ENCODE data around the gene MRPL17.

MRPL17 gene

GRCh38 chr11:6654281-6655019 is 28.7 kb downstream of the MRPL17 start:
- no peak for DNase-seq (ENCODE audit: low read depth)

DNA sequence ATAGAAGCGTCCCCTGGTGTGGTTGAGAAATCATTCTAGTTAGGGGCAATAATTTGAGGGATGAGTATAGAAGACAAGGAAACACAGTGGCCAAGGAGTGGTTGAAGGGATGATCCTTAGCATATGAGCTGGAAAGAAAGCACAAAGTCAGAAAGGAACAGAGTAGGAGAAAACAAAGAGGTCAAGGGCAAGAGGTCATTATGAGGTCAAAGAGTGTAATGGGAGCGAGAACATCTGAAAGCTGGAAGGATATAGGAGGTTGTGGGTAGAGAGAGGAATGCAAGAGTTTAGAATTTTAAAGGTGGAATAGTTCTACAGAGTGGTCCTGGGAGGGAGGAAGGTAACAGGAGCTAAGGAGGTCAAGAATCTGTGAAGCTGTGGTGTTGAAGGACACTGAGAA is 29.5 kb downstream of the MRPL17 start:
- DNase-seq (ENCODE audit: low read depth), result no peak

DNA sequence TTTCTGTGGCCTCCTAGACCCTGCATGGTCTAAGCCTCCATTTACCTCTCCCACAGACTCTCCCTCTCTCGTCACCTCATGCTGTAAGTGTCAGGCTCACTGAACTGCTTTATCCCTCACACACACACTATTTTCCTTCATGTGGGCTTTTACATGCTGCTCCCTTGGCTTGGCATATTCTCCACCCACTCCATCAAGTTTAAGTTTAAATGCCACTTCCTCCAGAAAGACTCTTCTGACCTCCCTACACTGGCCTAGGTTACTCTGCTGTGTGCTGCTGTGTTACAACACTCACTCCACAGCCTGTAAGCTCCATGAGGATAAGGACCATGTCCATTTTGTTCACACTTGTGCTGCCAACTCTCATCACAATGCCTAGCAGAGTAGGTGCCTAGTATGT is 30.0 kb downstream of the MRPL17 start:
- DNase-seq (ENCODE audit: low read depth), result no peak

GRCh38 chr11:6652182-6652581 is 31.0 kb downstream of the MRPL17 start:
- DNase-seq (ENCODE audit: low read depth), result no peak

DNA sequence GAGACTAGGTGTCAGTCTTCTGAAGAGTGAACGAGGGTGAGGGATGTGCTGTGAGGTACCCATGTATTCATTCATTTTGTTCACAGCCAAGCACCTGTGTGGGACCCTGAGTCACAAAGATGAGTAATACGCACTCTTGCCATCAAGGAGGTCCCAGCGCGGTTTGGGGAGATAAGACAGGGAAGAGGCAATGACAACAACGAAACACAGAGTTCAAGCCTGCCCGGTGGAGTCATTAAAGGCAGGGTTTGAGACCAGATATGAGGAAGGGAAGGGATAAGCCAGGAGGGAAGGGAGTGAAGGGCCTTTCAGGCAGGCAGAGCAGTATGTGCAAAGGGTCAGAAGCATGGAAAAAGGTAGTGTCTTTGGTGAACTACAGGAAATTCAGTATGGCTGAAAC is 32.2 kb downstream of the MRPL17 start:
- DNase-seq (ENCODE audit: low read depth), result no peak

- DNase-seq (ENCODE audit: low read depth), result no peak
These were observed 33.0 kb downstream of the MRPL17 start for GRCh38 chr11:6650104-6650503.

- no peak for DNase-seq (ENCODE audit: low read depth)
These were observed 34.6 kb downstream of the MRPL17 start for GRCh38 chr11:6648501-6648900.

DNA sequence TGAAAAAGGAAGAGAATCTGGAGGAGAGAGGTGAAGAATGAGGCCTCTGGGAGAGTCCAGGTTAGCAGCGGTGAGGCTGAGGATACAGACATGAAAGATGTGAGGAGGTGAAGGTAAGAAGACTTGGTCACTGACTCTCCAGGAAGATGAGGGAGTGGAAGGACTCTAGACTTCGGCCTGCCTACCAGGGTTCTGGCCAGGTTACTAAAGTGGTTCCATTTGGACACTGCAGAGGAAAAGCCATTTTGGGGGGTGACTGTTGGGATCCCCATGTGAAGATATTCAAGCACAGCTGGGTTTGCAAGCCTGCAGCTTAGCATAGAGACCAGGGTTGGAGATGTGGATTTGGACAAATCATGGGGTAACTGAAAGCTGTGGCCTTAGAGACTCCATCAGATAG is 35.3 kb downstream of the MRPL17 start:
- no peak for DNase-seq (ENCODE audit: low read depth)

DNA sequence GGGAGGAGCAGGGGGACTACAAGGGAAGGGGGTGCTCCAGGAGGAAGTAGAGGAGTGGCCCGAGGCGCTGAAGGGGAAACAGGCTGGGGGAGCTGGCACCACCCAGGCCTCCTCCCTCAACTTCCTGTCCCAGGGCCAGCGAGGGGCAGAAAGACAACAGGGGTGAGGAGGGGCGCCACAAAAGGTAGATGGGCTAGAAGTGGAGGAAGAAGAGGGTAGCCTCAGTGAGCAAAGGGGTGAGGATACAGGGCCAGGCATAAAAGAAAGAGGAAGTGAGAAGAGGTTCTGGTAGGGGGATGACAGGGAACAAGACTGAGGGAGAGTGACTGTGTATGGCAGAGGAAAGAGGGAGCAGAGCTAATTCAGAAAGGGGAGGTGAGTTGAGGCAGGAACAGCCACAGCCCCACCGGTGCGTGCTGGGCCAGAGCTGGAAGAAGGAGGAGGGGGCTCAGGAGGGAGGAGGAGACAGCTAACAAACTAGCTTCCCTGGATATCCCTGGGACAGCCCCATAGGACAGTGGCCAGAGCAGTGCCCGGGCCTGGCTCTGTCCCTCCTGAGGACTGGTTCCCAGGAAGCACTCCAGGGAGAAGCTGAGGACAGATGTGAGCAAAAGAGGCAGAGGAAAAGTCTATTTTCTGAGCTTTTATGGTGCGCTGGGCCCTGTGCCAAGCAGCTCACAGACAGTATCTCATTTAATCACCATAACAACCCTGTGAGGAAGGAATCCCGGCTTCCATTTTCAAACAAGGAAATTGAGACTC is 36.0 kb downstream of the MRPL17 start:
- DNase-seq (ENCODE audit: low read depth), result no peak

GRCh38 chr11:6646576-6646917 is 36.6 kb downstream of the MRPL17 start:
- DNase-seq (ENCODE audit: low read depth), result no peak

DNA sequence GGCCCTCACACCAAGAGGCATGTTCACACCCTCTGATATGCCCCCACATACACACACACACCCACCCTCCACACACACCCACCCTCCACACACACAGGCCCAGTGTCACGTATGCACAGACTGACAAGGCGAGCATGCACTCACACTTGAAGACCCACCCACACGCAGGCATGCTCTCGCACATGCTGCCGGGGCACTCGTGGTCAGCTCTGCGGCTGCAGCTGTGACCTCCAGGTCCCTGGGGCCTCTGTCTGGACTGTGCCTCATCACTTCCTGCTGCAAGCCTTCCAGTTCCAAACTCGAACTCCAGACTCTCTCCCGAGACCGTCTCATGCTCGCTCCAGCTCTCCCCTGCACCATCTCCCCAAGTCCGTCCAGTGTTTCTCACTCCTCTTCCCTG is 37.1 kb downstream of the MRPL17 start:
- DNase-seq (ENCODE audit: low read depth), result no peak

- no peak for DNase-seq (ENCODE audit: low read depth)
These were observed 40.2 kb downstream of the MRPL17 start for GRCh38 chr11:6642957-6643356.

- DNase-seq (ENCODE audit: low read depth), result no peak
These were observed 42.0 kb downstream of the MRPL17 start for GRCh38 chr11:6640985-6641701.

DNA sequence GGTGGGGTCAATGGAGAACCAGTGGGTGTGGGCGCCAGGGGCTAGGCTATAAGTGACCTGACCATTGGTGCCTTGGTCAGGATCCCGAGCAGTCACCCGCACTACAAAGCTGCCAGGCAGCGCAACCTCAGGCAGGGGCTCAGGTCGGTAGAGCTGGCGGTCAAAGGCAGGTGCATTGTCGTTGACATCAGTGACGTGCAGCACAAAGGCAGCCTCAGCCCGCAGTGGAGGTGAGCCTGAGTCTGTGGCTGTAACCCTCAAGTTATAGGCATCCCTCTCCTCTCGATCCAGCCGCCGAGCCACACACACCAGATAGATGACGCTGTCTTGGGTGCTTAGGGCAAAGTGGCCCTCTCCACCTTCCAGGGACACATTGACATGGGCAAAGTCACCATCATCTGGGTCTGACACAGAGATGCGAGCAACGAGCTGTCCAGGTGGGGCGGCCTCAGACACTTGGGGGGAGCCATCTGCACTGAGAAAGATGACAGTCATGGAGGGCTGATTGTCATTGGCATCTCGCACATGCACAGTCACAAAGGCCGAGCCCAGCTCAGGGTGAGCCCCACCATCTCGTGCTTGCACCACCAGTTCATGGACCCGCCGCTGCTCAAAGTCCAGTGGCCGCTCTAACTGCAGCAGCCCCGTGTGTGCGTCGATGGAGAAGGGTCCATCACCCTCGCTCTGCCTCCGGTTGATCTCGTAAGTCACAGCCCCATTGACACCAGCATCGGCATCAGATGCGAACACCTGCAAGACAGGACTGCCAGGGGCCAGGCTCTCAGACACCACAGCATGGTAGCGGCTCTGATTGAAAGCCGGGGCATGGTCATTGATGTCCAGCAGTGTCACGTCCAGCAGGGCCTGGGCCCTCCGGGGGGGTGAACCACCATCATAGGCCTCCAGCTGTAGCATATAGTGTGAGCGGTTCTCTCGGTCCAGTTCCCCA is 42.8 kb downstream of the MRPL17 start:
- no peak for DNase-seq (ENCODE audit: low read depth)

DNA sequence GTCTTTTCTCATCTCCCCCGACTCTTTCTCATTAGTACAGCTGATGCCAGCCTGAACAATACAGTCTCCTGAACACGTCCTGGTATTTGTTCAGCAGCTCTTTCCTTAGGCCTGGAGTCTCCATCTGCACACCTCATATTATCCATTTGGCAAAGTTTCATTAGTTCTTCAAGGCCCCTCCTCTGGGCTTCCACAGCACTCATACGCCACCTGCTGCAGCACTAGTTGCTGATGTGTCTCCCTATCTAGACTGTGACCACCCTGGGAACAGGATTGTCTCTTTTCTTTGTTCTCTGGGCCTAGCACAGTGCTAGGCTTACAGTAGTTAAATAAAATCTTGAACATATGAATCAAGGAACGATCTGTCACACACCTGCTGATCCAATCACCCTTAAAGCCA is 44.7 kb downstream of the MRPL17 start:
- no peak for DNase-seq (ENCODE audit: low read depth)

DNA sequence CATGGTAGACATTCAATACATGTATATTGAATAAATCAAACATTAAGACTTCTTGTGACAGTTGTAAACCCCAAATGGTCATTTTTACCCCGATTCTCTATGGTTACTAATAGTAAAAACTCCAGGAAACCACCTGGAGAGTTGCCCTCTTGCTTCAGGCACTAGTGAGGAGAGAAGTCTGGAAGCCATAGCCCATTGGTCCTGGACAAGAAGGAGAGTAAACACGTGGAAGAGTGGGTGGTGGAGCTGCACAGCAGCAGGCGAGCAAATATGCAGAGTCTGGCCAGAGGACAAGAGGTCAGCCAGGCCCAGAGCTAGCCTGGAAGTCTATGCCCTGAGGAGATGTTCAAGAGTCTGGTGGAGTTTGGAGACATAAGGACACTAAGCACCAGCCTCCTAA is 45.3 kb downstream of the MRPL17 start:
- no peak for DNase-seq (ENCODE audit: low read depth)

DNA sequence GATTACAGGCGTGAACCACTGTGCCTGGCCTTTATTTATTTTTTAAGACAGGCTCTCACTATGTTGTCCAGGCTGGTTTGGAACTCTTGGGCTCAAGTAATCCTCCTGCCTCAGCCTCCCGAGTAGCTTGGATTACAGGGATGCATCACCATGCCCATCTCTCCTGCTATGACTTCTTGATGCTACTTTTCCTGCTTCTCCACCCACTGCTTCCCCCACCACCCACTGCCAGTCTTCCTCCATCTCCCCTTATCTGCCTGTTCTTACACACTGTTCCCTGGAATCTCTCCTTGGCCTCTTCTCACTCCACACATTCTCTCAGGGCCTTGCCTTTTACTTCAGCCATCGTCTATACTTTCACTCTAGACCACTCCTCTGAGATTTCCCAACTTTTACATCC is 46.7 kb downstream of the MRPL17 start:
- no peak for DNase-seq (ENCODE audit: low read depth)

- DNase-seq (ENCODE audit: low read depth), result no peak
These were observed 47.8 kb downstream of the MRPL17 start for GRCh38 chr11:6635082-6635932.

DNA sequence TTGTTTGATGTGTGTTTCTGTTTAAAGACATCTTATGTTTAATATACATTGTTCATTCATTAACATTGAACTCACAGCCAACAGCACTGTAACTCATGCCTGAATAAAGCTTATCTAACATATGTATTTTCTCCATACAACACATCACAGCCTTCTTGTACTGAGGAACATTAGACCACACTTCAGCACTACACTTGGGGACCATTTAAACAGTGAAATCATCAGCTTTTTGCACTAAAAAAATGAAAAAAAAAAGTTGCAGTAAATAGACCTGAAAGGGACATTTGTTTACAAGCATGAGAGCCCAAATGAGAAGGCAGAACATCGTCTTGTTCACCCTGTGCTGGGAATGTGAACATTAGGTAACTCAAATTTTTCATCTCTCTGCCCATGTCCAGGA is 48.6 kb downstream of the MRPL17 start:
- DNase-seq (ENCODE audit: low read depth), result no peak

- DNase-seq (ENCODE audit: low read depth), result no peak
These were observed 49.4 kb downstream of the MRPL17 start for GRCh38 chr11:6633422-6634408.
